Spleen (tissue), 7 donors: ENCODE results near the gene AKR1E2.

Experiments used
- POLR2A ChIP-seq, 3 donors: fragments of 450-650 bp; IDR thresholded peaks; one replicate each; pipeline ENCODE4 v1.5.1; 2017; ENCODE audit warnings: antibody characterized with exemption in 3 of 3, mild to moderate bottlenecking in 1 of 3
- POLR2AphosphoS5 ChIP-seq, 3 donors: sonication (generic); formaldehyde crosslinking; IDR thresholded peaks; one replicate each; pipeline ENCODE4 v1.5.1; 2017; ENCODE audit warnings: antibody characterized with exemption in 3 of 3
- TF ChIP-seq, protein P1 (sequence below), 11 experiments: fragments of 200-600 bp in 7 of 11; fragments of 450-650 bp in 4 of 11; sonication (generic) in 4 of 11; IDR thresholded peaks in 8 of 11; conservative IDR thresholded peaks in 3 of 11; 1 replicate in 7 of 11; 2 replicates in 4 of 11; pipeline versions ENCODE4 v1.4.0 to v1.8.0; 2016 to 2021; ENCODE audit warnings: antibody characterized with exemption in 11 of 11, inconsistent platforms in 4 of 11, mild to moderate bottlenecking in 1 of 11
- donor health status: DM: no; HTN: no; CAD: no; lungs with moderate emphysema.
- donor health status: DM: no; HTN: no; CAD: no.
- donor health status: DM: no; HTN: no; CAD: no.

DNA sequence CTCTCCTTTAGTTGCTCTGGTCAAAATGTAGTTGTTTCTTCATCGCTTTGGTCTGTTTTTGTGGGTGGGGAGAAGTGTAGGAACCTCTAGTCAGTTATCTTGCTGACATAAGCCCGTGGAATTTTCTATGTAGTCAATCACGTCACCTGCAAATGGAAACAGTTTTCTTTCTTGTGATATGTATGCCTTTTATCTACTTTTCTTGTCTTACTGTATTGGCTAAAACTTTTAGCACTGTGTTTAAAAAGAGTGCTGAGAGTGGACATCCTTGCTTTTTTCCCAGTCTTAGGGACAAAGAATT is 42.3 kb downstream of the AKR1E2 start:
- TF ChIP-seq, protein P1, sequence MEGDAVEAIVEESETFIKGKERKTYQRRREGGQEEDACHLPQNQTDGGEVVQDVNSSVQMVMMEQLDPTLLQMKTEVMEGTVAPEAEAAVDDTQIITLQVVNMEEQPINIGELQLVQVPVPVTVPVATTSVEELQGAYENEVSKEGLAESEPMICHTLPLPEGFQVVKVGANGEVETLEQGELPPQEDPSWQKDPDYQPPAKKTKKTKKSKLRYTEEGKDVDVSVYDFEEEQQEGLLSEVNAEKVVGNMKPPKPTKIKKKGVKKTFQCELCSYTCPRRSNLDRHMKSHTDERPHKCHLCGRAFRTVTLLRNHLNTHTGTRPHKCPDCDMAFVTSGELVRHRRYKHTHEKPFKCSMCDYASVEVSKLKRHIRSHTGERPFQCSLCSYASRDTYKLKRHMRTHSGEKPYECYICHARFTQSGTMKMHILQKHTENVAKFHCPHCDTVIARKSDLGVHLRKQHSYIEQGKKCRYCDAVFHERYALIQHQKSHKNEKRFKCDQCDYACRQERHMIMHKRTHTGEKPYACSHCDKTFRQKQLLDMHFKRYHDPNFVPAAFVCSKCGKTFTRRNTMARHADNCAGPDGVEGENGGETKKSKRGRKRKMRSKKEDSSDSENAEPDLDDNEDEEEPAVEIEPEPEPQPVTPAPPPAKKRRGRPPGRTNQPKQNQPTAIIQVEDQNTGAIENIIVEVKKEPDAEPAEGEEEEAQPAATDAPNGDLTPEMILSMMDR (IDR thresholded peaks at IDR 0.05 in 8 of 11, conservative IDR thresholded peaks at IDR 0.05 in 3 of 11): no peak
- no peak for TF ChIP-seq POLR2AphosphoS5 (IDR thresholded peaks at IDR 0.05)
- no peak for TF ChIP-seq POLR2A (IDR thresholded peaks at IDR 0.05)
